GM19468 (cell line): ENCODE data around the gene MZF1.
A peak's percentile ranks its signal among the peaks of the same experiment; 100 is the strongest.

Experiments
- ATAC-seq: cut with Tn5 transposase; IDR thresholded peaks from one replicate; pipeline ENCODE4 v1.9.1; 2021; ENCODE audit warnings: mild to moderate bottlenecking, moderate library complexity, moderate number of reproducible peaks; ENCODE audit not compliant: unreplicated experiment; ENCODE audit errors: extremely low read depth

Gene MZF1

GRCh38 chr19:58570770-58571574 is 2.2 kb downstream of the MZF1 start:
- no peak for ATAC-seq

GRCh38 chr19:58569943-58570670 is 3.0 kb downstream of the MZF1 start:
- ATAC-seq = no peak

- no peak for ATAC-seq
Observed at GRCh38 chr19:58569191-58569942, 3.8 kb downstream of the MZF1 start.

DNA sequence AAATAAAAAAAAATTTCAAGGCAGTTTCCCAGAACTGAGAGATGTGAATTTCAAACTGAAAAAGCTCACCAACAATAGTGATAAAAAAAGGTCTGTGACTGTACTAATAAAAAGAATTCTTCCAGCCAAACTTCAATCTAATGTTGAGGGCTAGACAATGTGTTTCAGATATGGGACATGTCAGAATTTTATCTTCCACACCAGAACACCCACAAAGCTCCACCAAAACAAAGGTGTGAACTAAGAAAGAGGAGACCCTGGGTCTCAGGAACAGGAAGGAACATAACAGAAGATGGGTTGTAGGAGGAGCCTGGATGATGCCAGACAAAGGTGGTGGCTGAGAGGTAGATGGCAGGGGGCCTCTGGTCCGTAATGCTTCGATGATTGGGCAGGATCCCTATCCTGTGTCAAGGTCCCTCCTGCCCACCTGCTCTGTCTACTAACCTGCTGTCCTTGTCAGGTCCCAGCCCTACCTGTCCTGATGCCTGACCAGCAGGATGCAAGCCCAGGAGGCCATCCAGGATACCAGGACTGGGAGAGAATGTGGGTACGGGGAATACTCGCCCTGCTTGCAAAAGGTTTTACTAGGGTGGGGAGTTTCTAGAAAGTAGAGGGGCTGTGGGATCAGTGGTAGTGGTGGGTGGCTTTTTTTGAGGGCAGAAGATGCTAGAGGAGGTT is 4.5 kb downstream of the MZF1 start:
- no peak for ATAC-seq

GRCh38 chr19:58566989-58567388 is 6.1 kb downstream of the MZF1 start:
- no peak for ATAC-seq

DNA sequence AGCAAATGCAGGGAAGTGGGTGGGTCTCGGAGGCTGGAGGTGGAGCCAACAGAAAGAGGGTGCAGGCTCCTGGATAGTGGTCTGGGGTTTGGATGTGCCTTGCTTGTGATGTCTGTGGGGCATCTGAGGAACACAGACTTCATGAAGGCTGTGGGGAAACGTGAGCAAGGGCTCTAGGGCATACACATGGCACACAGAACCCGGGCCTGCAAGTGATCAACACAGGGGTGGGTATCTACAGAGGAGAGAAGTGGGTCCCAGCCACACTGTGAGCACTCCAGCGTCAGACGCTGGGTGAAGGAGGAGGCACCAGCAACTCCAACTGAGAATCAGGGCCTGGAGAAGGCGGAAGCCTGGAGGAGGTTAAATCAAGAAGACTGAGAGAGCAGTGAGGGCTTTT is 9.3 kb downstream of the MZF1 start:
- no peak for ATAC-seq

DNA sequence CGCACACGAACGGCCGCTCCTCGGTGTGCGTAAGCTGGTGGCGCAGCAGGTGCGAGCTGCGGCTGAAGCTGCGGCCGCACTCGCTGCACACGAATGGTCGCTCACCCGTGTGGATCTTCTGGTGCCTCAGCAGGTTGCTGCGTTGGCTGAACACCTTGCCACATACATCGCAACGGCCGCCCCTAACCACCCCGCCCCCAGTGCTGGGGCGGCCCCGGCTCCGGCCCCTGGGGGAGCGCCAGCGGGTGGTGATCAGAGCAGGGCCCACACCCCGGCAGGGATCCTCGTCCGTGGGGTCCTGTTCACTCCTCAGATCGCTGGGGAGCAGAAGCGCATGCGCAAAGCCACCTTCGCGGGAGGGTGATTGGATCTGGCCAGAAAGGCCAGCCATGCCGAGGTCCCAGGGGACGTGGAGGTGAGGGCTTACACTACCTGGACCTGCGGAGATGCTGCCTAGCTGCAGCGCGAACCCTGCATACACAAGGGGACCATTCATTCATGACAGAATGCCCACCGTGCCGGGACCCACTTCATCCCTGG is 10.0 kb downstream of the MZF1 start:
- ATAC-seq = no peak

- ATAC-seq = no peak
Observed at GRCh38 chr19:58562122-58563033, 10.8 kb downstream of the MZF1 start.

GRCh38 chr19:58561373-58562121 is 11.6 kb downstream of the MZF1 start:
- no peak for ATAC-seq

- ATAC-seq = no peak
Observed at GRCh38 chr19:58560921-58561320, 12.2 kb downstream of the MZF1 start.

DNA sequence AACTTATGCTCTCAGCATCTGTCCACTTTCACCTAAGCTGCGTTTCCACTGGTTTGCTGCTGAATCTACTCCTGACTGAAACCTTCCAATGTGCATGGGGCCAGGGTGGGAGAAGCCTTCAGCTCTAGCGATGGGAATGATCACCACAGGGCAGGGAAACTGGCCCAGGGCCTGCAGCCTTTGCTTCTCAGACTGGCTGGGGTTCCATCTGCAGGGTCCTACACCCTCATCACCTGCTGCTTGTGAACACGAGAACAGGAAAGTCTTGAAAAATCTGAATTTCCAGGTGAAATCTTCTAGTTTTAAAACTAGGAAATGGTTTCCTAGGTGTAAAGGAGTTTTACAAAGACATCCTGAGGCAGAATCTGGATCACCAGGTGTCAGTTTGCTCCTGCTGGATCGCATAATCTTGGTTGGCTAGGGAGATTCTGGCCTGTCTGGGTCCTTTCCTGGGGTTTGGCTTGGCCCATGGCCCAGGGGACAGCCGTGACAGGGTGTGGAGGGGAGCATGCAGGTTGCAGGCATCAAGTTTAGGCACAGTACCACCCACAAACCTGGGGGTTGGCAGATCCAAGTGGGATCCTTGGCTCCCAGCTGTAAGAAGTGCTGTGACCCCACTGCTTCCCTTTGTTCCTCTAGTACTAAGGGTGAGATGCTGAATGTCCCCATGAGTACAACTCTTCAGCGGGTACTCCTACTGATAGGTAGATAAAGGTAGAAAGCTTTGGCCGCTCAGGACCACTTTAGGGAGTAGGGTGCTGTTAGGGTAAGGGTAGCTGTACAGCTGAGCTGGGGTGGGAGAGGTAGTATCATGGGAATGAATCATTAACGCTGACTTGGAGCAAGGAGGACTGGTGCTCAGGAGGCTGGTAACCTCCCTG is 12.9 kb downstream of the MZF1 start:
- no peak for ATAC-seq

DNA sequence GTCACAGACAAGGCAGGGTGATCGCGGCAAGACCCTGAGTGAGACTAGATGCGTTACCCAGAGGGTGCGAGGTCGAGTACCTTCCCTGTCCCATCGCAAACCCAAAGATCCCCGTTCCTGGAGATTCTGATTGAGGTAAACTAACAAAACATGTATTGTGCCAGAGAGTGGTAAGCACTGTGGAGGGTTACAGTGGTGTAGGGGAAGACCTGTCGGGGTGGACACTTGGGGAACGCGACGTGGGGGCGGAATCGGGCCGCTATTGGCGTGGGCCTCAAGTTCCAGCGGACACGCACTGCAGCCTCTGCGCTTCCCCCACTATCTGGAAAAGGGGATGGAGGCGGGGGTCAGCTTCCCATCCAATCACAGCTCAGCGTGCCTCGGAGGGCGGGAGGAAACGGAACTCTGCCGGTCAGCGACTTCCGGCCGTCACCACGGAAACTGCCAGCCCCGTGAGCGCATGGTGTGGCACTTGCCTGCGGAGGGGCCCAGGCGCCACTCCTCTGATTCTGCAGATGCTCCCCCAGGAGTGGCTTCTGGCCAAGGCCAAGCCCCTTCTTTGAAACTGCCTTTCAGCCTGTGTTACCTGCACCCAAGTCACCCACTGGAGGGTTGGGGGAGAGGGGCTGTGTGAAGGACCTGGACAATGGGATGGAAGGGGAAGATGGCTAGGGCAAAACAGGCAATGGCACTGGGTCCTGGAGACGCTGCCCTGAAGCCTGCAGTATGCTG is 13.7 kb downstream of the MZF1 start:
- no peak for ATAC-seq

DNA sequence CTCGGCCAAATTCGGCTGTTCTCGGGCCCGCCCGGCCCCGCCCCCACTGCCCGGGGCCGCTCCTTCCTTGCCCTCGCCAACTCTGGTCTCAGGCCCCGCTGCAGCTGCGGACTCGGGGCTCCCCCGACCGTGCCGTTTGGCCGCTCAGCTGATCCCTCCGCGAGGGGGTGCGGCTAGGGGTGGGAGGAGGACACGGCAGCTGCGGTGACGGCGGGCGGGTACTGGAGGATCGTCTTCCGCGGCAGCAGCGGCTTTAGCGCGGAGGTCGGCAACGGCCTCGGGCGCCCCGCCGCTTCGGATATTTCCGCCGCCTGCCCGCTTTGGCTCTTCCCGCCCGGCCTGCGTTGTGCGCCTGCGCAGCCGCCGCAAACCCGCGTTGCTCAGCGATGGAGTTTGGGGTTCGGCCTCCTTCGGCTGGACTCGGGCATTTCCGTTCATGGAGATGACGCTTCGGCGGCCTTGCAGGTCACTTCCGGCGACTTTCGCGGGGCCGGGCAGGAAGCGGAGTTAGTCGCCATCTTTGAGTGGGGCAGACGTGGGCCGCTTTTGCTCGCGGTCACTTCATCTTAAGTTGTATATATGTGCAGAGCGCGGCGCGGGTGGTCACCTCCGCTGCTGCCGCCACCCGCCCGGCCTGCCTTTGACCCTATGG is 14.4 kb downstream of the MZF1 start:
- ATAC-seq = peak; percentile 45

DNA sequence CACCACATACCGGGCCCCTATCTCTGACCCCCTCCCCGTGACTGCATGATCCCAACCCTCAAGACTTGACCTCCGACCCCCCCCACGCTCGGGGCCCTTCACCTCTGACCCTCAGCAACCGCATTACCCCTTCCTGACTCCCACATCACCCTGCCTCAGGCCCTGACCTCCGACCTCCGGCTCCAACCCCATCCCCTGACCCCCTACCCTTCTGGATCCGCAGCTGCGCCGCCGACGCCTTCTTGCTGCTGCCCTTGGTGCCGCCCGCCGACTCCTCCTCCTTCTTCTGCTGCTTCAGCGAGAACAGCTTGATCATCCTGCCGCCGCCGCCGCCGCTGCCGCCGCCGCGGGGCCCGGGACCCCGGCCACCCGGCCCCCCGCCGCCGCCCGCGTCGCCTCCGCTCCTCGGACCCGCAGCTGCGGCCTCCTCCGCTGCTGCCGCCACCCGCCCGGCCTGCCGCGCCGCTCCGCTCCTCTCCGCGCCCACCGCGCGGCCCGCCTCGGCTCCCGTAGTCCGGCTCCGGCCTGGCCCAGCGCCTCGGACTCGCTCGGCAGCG is 15.0 kb downstream of the MZF1 start, which contains the start of gene UBE2M:
Gene UBE2M (minus strand): TSS at position 546 of the 557 bp plus-strand sequence. CDS start 230 bp downstream, at position 316.
- ATAC-seq = no peak

DNA sequence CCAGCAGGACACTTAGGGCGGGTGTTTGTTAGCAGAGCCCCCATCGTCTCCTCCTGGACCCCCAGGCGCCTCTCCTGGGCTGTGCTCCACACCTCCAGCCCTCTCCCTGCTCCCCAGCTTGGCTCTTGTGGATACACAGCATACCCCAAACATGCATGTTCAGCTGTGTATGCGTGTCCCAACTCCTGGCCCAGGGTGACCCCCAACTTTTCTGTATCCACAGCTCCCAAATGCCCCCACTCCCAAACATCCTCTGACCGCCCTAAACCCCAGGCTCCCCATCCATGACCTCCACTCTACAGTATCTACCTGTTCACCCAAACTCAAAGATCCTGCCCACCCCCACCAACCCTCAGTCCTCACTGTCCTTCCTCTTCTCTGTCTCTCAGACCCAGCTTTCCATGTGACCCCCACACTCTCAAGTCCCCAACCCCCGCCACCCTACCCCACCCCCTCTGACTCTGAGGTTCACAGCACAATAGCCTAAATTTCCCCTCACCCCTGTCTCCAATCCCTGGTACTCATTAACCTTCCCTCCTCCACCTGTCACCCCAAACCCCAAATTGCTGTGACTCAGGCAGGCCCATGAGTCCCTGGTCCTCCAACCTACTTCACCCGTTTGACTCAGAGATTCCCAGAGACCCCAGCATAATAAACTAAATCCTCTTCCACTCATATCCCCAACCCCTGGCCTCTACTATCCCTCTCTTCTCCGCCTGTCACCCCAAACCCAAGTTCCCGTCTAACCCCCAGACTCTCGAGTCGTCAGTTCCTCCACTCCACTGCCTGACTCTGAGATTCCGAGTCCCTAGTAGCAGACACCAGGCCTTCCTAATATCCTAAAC is 15.7 kb downstream of the MZF1 start:
- no peak for ATAC-seq
